WTC11 (cell line): ENCODE results near the gene SNAP47. TPM values are rescaled to one million over a fixed set of nuclear protein-coding genes. Genes with fewer than 3 reads are reported as not detected.

ENCODE experiments used
- ATAC-seq: fragments of 200-7000 bp; cut with Tn5 transposase; 2 replicates; pipeline ENCODE4 v1.10.0; 2021; ENCODE audit warnings: mild to moderate bottlenecking, moderate library complexity
- CTCF ChIA-PET: fragments of 300-600 bp; sonication (Branson Sonifier 250); formaldehyde crosslinking; loops from one replicate; lab custom pipeline; 2021; ENCODE audit warnings: antibody characterized with exemption; lab: Charles Lee
- POLR2A ChIA-PET: fragments of 350-600 bp; sonication (Branson Sonifier 250); formaldehyde crosslinking; loops from one replicate; lab custom pipeline; 2021; ENCODE audit warnings: antibody characterized with exemption; lab: Charles Lee
- DNase-seq: peaks from one replicate; pipeline ENCODE4 v3.0.0; 2021; ENCODE audit warnings: low spot score
- H3K27ac Mint-ChIP-seq: 2 replicates; pipeline ENCODE4 v1.8.0; 2021; ENCODE audit warnings: mixed read lengths
- H3K27me3 Mint-ChIP-seq: 2 replicates; pipeline ENCODE4 v1.8.0; 2021; ENCODE audit warnings: low read depth, mild to moderate bottlenecking, moderate library complexity, mixed read lengths
- H3K36me3 Mint-ChIP-seq: 2 replicates; pipeline ENCODE4 v1.8.0; 2021; ENCODE audit warnings: mixed read lengths
- H3K4me1 Mint-ChIP-seq: 2 replicates; pipeline ENCODE4 v1.8.0; 2022; ENCODE audit warnings: mixed read lengths
- H3K4me3 Mint-ChIP-seq: 2 replicates; pipeline ENCODE4 v1.8.0; 2021; ENCODE audit warnings: mild to moderate bottlenecking, moderate library complexity, mixed read lengths
- H3K9me3 Mint-ChIP-seq: 2 replicates; pipeline ENCODE4 v1.8.0; 2021; ENCODE audit warnings: mixed read lengths
- CBFB ChIP-seq: sonication (generic); formaldehyde crosslinking; IDR thresholded peaks from 2 replicates; pipeline ENCODE4 v1.8.1; 2022; ENCODE audit warnings: mild to moderate bottlenecking, low read depth, missing genetic modification reagents
- CREM ChIP-seq: sonication (generic); formaldehyde crosslinking; IDR thresholded peaks from 2 replicates; pipeline ENCODE4 v1.8.1; 2022; ENCODE audit warnings: mild to moderate bottlenecking, missing genetic modification reagents, moderate library complexity
- ELF4 ChIP-seq: sonication (generic); formaldehyde crosslinking; IDR thresholded peaks from 2 replicates; pipeline ENCODE4 v1.8.1; 2022; ENCODE audit warnings: low read depth, mild to moderate bottlenecking, moderate library complexity, missing genetic modification reagents
- FOXJ3 ChIP-seq: sonication (generic); formaldehyde crosslinking; IDR thresholded peaks from 2 replicates; pipeline ENCODE4 v1.9.0; 2021; ENCODE audit warnings: missing genetic modification reagents, mild to moderate bottlenecking, borderline replicate concordance
- IRF2 ChIP-seq: sonication (generic); formaldehyde crosslinking; IDR thresholded peaks from 2 replicates; pipeline ENCODE4 v1.8.0; 2022; ENCODE audit warnings: low read depth, missing genetic modification reagents, borderline replicate concordance
- JAZF1 ChIP-seq: fragments of 250-450 bp; sonication (Bioruptor Pico); IDR thresholded peaks from 2 replicates; pipeline ENCODE4 v1.9.0; 2021; ENCODE audit warnings: moderate library complexity, mild to moderate bottlenecking, inconsistent platforms
- NR2C2 ChIP-seq: sonication (generic); formaldehyde crosslinking; IDR thresholded peaks from 2 replicates; pipeline ENCODE4 v1.8.0; 2022; ENCODE audit warnings: mild to moderate bottlenecking, missing genetic modification reagents
- SMAD4 ChIP-seq: sonication (generic); formaldehyde crosslinking; IDR thresholded peaks from 2 replicates; pipeline ENCODE4 v1.8.0; 2022; ENCODE audit warnings: mild to moderate bottlenecking, missing genetic modification reagents
- TCF7 ChIP-seq: sonication (generic); formaldehyde crosslinking; IDR thresholded peaks from 2 replicates; pipeline ENCODE4 v1.8.0; 2022; ENCODE audit warnings: mild to moderate bottlenecking, low read depth, missing genetic modification reagents, moderate library complexity
- ZNF121 ChIP-seq: sonication (generic); formaldehyde crosslinking; IDR thresholded peaks from 2 replicates; pipeline ENCODE4 v1.8.0; 2023; ENCODE audit warnings: missing genetic modification reagents
- ZNF317 ChIP-seq: sonication (generic); formaldehyde crosslinking; IDR thresholded peaks from 2 replicates; pipeline ENCODE4 v1.8.1; 2023; ENCODE audit warnings: low read depth, mild to moderate bottlenecking, moderate library complexity, missing genetic modification reagents, borderline replicate concordance
- ZNF423 ChIP-seq: fragments of 250-450 bp; sonication (Bioruptor Pico); IDR thresholded peaks from 2 replicates; pipeline ENCODE4 v2.1.2; 2022; ENCODE audit warnings: mild to moderate bottlenecking, moderate library complexity
- ZNF671 ChIP-seq: fragments of 250-450 bp; sonication (Bioruptor Pico); IDR thresholded peaks from 2 replicates; pipeline ENCODE4 v1.8.0; 2021; ENCODE audit warnings: mild to moderate bottlenecking
- total RNA-seq: library from RNA; stranded (reverse); gene quantifications from 3 replicates; pipeline ENCODE4 v1.2.3, GENCODE V29; 2021
- TF ChIP-seq, protein P1 (sequence below): sonication (generic); formaldehyde crosslinking; IDR thresholded peaks from 2 replicates; pipeline ENCODE4 v1.8.1; 2022; ENCODE audit warnings: low read depth, missing genetic modification reagents, borderline replicate concordance
- TF ChIP-seq, protein P2 (sequence below): sonication (generic); formaldehyde crosslinking; conservative IDR thresholded peaks from 2 replicates; pipeline ENCODE4 v1.8.1; 2022; ENCODE audit warnings: mild to moderate bottlenecking, missing genetic modification reagents
- TF ChIP-seq, protein P3 (sequence below): sonication (generic); formaldehyde crosslinking; IDR thresholded peaks from 2 replicates; pipeline ENCODE4 v1.8.1; 2023; ENCODE audit warnings: mild to moderate bottlenecking, missing genetic modification reagents
- TF ChIP-seq, protein P4 (sequence below): fragments of 250-450 bp; sonication (Bioruptor Pico); IDR thresholded peaks from 2 replicates; pipeline ENCODE4 v1.9.0; 2021; ENCODE audit warnings: moderate library complexity, mild to moderate bottlenecking, inconsistent platforms, borderline replicate concordance
- TF ChIP-seq, protein P5 (sequence below): sonication (generic); formaldehyde crosslinking; IDR thresholded peaks from 2 replicates; pipeline ENCODE4 v1.8.1; 2023; ENCODE audit warnings: mild to moderate bottlenecking, missing genetic modification reagents, moderate library complexity
- TF ChIP-seq, protein P6 (sequence below): fragments of 250-450 bp; sonication (Bioruptor Pico); IDR thresholded peaks from 2 replicates; pipeline ENCODE4 v1.9.0; 2021; ENCODE audit warnings: mild to moderate bottlenecking
- TF ChIP-seq, protein P7 (sequence below): fragments of 250-450 bp; sonication (Bioruptor Pico); conservative IDR thresholded peaks from 2 replicates; pipeline ENCODE4 v1.9.0; 2021; ENCODE audit warnings: mild to moderate bottlenecking
- TF ChIP-seq, protein P8 (sequence below): sonication (generic); formaldehyde crosslinking; IDR thresholded peaks from 2 replicates; pipeline ENCODE4 v1.8.1; 2022; ENCODE audit warnings: missing genetic modification reagents, borderline replicate concordance
- TF ChIP-seq, protein P9 (sequence below): sonication (generic); formaldehyde crosslinking; IDR thresholded peaks from 2 replicates; pipeline ENCODE4 v1.8.1; 2023; ENCODE audit warnings: mild to moderate bottlenecking, missing genetic modification reagents

SNAP47 gene
- total RNA-seq, 1 experiment from 2014 or later: 50.8 TPM

DNA sequence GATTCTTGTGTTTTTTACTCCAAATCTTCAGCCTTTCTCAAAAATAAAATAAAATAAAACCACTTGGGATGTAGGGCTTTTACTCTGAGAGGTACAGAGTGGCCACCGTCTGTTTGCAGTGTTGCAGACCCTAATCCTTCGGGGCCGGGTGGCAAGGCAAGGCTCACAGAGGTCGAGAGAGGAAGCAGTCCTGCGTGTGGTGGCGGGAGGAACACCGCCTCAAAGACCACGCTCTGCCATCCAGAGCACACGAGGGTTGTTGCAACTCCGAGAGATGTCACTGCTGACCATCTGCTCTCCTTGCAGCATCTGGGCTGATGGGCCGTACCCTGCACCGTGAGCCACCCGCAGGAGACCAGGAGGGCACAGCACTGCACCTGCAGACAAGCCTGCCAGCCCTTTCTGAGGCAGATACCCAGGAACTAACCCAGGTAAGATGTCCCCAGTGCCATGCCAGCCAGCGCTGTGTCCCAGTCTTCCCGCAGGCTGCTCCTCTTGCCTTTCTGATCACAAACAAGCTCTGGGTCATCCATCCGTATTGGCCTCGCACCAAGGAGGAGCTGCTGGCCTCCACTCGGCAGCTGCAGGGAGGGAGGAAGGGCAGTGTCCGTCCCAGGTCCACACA, 31.5 kb downstream of the SNAP47 start:
- Mint-ChIP-seq H3K27ac (no peak overlapping the region), H3K4me1 (no peaks in the 10 kb centered on the region), H3K36me3 (peaks cover 31% of the 10 kb centered on the region), H3K27me3 (no peaks in the 10 kb centered on the region), H3K9me3 (no peaks in the 10 kb centered on the region), H3K4me3 (no peak overlapping the region)
- TF ChIP-seq, protein P1, sequence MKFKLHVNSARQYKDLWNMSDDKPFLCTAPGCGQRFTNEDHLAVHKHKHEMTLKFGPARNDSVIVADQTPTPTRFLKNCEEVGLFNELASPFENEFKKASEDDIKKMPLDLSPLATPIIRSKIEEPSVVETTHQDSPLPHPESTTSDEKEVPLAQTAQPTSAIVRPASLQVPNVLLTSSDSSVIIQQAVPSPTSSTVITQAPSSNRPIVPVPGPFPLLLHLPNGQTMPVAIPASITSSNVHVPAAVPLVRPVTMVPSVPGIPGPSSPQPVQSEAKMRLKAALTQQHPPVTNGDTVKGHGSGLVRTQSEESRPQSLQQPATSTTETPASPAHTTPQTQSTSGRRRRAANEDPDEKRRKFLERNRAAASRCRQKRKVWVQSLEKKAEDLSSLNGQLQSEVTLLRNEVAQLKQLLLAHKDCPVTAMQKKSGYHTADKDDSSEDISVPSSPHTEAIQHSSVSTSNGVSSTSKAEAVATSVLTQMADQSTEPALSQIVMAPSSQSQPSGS (CRISPR knock-in tag): no peak
- TF ChIP-seq JAZF1 (no peak), SMAD4 (no peak), IRF2 (CRISPR knock-in tag) (no peak), ELF4 (no peak), CBFB (CRISPR knock-in tag) (no peak), NR2C2 (CRISPR knock-in tag) (no peak), CREM (CRISPR knock-in tag) (no peak), TCF7 (CRISPR knock-in tag) (no peak)
- TF ChIP-seq, protein P2, sequence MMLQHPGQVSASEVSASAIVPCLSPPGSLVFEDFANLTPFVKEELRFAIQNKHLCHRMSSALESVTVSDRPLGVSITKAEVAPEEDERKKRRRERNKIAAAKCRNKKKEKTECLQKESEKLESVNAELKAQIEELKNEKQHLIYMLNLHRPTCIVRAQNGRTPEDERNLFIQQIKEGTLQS (CRISPR knock-in tag): no peak
- TF ChIP-seq, protein P3, sequence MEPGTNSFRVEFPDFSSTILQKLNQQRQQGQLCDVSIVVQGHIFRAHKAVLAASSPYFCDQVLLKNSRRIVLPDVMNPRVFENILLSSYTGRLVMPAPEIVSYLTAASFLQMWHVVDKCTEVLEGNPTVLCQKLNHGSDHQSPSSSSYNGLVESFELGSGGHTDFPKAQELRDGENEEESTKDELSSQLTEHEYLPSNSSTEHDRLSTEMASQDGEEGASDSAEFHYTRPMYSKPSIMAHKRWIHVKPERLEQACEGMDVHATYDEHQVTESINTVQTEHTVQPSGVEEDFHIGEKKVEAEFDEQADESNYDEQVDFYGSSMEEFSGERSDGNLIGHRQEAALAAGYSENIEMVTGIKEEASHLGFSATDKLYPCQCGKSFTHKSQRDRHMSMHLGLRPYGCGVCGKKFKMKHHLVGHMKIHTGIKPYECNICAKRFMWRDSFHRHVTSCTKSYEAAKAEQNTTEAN (CRISPR knock-in tag): no peak
- TF ChIP-seq, protein P4, sequence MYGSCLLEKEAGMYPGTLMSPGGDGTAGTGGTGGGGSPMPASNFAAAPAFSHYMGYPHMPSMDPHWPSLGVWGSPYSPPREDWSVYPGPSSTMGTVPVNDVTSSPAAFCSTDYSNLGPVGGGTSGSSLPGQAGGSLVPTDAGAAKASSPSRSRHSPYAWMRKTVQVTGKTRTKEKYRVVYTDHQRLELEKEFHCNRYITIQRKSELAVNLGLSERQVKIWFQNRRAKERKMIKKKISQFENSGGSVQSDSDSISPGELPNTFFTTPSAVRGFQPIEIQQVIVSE: no peak
- TF ChIP-seq, protein P5, sequence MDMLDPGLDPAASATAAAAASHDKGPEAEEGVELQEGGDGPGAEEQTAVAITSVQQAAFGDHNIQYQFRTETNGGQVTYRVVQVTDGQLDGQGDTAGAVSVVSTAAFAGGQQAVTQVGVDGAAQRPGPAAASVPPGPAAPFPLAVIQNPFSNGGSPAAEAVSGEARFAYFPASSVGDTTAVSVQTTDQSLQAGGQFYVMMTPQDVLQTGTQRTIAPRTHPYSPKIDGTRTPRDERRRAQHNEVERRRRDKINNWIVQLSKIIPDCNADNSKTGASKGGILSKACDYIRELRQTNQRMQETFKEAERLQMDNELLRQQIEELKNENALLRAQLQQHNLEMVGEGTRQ: no peak
- TF ChIP-seq, protein P6, sequence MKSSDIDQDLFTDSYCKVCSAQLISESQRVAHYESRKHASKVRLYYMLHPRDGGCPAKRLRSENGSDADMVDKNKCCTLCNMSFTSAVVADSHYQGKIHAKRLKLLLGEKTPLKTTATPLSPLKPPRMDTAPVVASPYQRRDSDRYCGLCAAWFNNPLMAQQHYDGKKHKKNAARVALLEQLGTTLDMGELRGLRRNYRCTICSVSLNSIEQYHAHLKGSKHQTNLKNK (CRISPR knock-in tag): no peak
- TF ChIP-seq, protein P7, sequence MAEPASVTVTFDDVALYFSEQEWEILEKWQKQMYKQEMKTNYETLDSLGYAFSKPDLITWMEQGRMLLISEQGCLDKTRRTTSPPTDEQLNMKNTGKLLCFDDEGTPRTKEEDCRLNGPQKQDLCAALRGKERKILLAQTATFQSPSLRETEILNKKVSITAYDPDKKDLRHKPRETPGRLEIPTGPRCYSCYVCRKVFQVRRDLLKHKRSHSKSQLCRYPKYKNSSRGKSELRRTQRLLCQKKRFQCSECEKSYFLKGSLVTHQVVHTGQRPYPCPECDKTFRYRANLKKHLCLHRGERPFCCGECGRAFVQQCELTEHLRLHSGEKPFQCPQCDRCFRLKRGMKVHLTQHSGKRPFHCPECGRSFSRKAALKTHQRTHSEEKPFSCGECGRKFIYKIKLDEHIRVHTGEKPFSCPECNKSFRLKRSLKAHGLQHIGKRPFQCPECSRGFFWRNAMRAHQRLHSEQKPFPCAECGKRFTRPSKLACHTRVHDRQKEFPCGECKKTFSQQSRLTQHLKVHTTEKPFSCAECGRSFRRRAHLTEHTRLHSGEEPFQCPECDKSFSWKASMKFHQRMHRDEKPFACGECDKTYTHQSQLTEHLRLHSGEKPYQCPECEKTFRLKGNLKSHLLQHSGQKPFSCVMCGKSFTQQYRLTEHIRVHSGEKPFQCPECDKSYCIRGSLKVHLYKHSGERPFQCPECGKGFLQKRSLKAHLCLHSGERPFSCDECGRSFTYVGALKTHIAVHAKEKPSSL (CRISPR knock-in tag): no peak
- DNase-seq (no peak), ATAC-seq (no peak)
- ChIA-PET POLR2A (no interaction called here), CTCF (interaction anchor here (1.4 to 2.0 kb wide), 2 partner anchors 8 to 186 kb away, joined by 3 to 10 read pairs; no protein-coding TSS in a partner anchor)

DNA sequence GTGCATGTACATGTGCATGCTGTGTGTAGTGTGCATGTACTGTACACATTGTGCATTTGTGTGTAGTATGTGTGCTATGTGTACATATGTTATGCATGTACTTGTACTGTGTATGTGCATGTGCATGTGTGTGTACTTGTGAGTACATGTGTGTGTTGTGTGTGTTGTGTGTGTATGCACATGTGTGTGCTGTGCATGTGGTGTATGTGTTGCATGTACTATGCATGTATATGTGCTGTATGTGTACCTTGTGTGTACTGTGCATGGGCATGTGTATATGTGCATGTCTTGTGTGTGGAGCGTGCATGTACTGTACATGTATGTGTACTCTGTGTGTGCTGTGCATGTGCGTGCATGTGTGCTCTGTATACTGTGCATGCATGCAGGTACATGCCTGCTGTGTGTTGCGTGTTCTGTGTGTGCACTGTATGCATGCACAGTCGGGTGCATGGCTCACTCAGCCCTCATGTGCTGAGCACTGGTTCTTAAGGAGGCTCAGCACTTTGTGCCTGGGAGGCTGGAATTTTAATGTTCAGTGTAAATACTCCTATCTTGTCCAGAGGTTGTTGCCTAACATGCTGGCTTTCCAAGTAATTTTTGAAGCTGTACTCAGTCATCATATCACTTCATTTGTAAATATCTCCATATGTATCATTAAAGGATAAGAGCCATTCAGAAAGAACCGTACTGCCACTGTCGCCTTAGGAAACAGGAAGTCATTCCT, 32.3 kb downstream of the SNAP47 start:
- ATAC-seq (no peak), DNase-seq (no peak)
- Mint-ChIP-seq H3K9me3 (no peaks in the 10 kb centered on the region), H3K36me3 (peaks cover 34% of the 10 kb centered on the region), H3K27ac (no peak overlapping the region), H3K4me1 (no peaks in the 10 kb centered on the region), H3K4me3 (no peak overlapping the region), H3K27me3 (no peaks in the 10 kb centered on the region)
- ChIA-PET CTCF (interaction anchor here (2.6 kb wide), 1 partner anchor 186 kb away, joined by 10 read pairs; no protein-coding TSS in a partner anchor), POLR2A (no interaction called here)
- TF ChIP-seq ZNF121 (CRISPR knock-in tag) (no peak), FOXJ3 (CRISPR knock-in tag) (no peak), ZNF317 (CRISPR knock-in tag) (no peak), ZNF423 (no peak), ZNF671 (no peak), NR2C2 (CRISPR knock-in tag) (no peak)
- TF ChIP-seq, protein P8, sequence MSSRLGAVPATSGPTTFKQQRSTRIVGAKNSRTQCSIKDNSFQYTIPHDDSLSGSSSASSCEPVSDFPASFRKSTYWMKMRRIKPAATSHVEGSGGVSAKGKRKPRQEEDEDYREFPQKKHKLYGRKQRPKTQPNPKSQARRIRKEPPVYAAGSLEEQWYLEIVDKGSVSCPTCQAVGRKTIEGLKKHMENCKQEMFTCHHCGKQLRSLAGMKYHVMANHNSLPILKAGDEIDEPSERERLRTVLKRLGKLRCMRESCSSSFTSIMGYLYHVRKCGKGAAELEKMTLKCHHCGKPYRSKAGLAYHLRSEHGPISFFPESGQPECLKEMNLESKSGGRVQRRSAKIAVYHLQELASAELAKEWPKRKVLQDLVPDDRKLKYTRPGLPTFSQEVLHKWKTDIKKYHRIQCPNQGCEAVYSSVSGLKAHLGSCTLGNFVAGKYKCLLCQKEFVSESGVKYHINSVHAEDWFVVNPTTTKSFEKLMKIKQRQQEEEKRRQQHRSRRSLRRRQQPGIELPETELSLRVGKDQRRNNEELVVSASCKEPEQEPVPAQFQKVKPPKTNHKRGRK: no peak
- TF ChIP-seq, protein P6 (CRISPR knock-in tag): no peak
- TF ChIP-seq, protein P9, sequence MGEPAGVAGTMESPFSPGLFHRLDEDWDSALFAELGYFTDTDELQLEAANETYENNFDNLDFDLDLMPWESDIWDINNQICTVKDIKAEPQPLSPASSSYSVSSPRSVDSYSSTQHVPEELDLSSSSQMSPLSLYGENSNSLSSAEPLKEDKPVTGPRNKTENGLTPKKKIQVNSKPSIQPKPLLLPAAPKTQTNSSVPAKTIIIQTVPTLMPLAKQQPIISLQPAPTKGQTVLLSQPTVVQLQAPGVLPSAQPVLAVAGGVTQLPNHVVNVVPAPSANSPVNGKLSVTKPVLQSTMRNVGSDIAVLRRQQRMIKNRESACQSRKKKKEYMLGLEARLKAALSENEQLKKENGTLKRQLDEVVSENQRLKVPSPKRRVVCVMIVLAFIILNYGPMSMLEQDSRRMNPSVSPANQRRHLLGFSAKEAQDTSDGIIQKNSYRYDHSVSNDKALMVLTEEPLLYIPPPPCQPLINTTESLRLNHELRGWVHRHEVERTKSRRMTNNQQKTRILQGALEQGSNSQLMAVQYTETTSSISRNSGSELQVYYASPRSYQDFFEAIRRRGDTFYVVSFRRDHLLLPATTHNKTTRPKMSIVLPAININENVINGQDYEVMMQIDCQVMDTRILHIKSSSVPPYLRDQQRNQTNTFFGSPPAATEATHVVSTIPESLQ: no peak
